GM18870 (cell line): Measurements from ENCODE around the gene SMCO2.

Source experiments
- ATAC-seq: cut with Tn5 transposase; IDR thresholded peaks from one replicate; pipeline ENCODE4 v1.9.1; 2021; ENCODE audit warnings: moderate library complexity; ENCODE audit not compliant: unreplicated experiment

Gene SMCO2

GRCh38 chr12:27497446-27497845 lies 50.9 kb downstream of the SMCO2 start:
- no peak for ATAC-seq

GRCh38 chr12:27498149-27498548 lies 51.6 kb downstream of the SMCO2 start:
- peak; percentile 81 for ATAC-seq

GRCh38 chr12:27498761-27499160 lies 52.2 kb downstream of the SMCO2 start:
- ATAC-seq = no peak

GRCh38 chr12:27499377-27499776 lies 52.8 kb downstream of the SMCO2 start:
- no peak for ATAC-seq

GRCh38 chr12:27500546-27500945 lies 54.0 kb downstream of the SMCO2 start:
- ATAC-seq = no peak

GRCh38 chr12:27502021-27502435 lies 55.5 kb downstream of the SMCO2 start:
- no peak for ATAC-seq

GRCh38 chr12:27504507-27504906 lies 58.0 kb downstream of the SMCO2 start:
- no peak for ATAC-seq

- ATAC-seq = no peak
These were observed 58.6 kb downstream of the SMCO2 start for GRCh38 chr12:27505109-27505508.

- ATAC-seq = no peak
These were observed 59.2 kb downstream of the SMCO2 start for GRCh38 chr12:27505761-27506160.

GRCh38 chr12:27506645-27507189 lies 60.2 kb downstream of the SMCO2 start:
- no peak for ATAC-seq

GRCh38 chr12:27508736-27509431 lies 62.3 kb downstream of the SMCO2 start:
- no peak for ATAC-seq

- no peak for ATAC-seq
These were observed 64.6 kb downstream of the SMCO2 start for GRCh38 chr12:27511031-27511722.

GRCh38 chr12:27511723-27512045 lies 65.1 kb downstream of the SMCO2 start:
- no peak for ATAC-seq

- no peak for ATAC-seq
These were observed 66.8 kb downstream of the SMCO2 start for GRCh38 chr12:27513155-27513824.

- no peak for ATAC-seq
These were observed 69.1 kb downstream of the SMCO2 start for GRCh38 chr12:27515671-27516070.

- ATAC-seq = no peak
These were observed 70.1 kb downstream of the SMCO2 start for GRCh38 chr12:27516625-27517024.

GRCh38 chr12:27517546-27517945 lies 71.0 kb downstream of the SMCO2 start:
- no peak for ATAC-seq

GRCh38 chr12:27517961-27518665 lies 71.6 kb downstream of the SMCO2 start:
- ATAC-seq = no peak

GRCh38 chr12:27521066-27521465 lies 74.5 kb downstream of the SMCO2 start:
- no peak for ATAC-seq

- ATAC-seq = no peak
These were observed 75.4 kb downstream of the SMCO2 start for GRCh38 chr12:27521981-27522380.

GRCh38 chr12:27523305-27523641 lies 76.7 kb downstream of the SMCO2 start:
- peak; percentile 16 for ATAC-seq
